DMS114 treated with DMSO at 0.1 percent for 48 hours (cell line): ENCODE data around the gene KHNYN.
"Not testable (repeated sequence)": the region's sequence is repeated elsewhere in the genome, so short reads cannot be mapped to it uniquely, and the experiment has no call there.

Experiments used
- DNase-seq: peaks from one replicate; lab custom pipeline; 2025; ENCODE audit not compliant: unreplicated experiment; lab: John Stamatoyannopoulos, UW

The KHNYN gene

GRCh38 chr14:24429395-24430142 is at the start of gene KHNYN, which contains the start of gene CBLN3:
TSS of gene KHNYN (plus strand) at chr14:24429954. CDS start at chr14:24430731, 777 bp downstream.
TSS of gene CBLN3 (minus strand) at chr14:24429668. CDS start at chr14:24429054, 614 bp downstream.
- DNase-seq = peak; percentile 65

DNA sequence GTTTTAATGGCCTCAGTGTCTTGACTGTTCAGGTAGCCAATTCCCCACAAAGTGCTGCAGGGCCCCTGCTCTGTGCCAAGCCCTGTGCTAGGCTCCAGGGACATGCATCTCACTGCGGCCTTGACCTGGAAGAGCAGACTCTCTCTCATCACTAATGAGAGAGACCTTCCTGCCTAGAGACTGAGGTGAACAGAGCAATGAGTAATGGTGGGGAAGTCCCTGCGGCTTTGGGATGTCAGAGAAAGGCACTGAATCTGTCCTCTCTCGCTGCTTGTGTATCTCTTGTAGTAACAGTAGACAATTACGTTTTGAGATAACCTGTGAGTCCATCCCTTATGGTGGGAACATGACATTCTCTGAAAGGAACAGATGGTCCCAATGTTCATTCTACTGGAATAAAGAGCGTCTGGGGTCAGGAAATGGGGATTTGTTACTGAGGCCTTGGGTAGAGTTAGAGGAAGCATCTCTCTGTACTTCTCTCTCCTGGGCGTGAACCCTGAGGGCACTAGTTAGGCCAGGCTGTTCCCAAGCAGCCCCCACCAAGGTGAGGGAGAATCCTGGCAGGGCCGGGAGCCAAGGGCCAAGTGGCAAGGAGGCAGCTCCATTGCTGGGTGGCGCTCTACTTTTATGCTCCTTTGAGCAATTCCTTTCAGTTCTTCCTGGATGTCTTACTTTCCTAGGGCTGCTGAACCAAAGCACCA is 48.2 kb upstream of the KHNYN start:
- no peak for DNase-seq

- no peak for DNase-seq
Measured at GRCh38 chr14:24382064-24382371, 47.7 kb upstream of the KHNYN start.

DNA sequence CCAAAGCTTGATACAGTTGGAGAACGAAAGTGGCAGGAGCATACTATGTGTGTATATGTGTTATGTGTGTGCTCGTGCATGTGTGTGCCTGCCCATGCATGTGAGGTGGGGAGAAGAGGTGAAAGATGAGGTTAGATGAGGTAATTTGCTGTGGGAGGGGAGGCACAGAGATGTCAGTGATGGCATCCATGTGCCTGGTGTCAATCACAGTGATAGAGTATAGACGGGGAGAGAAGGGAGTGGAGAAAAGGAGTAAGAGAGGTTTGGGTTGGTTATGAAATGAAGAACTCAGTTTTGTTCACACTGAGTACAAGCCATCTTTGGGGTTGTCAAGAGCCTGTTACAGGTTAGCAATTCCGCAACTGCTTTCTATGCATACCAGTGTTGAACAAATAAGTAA is 45.6 kb upstream of the KHNYN start:
- no peak for DNase-seq

DNA sequence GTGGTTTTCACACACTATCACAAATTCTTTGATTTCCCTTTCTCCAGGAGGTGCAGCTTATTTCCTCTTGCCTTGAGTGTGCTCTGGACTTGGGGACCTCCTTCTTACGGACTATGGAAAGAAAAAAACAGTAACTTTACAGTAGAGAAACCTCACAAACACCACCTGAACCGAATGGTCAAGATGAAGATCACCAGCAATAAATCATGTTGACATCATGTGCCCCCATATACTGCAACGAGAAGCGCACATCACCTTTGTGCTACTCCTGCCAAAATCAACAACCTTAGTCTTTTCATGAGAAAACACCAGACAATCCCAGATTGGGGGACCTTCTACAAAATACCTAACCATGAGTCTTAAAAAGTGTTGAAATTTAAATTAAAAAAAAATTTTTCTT is 44.2 kb upstream of the KHNYN start:
- DNase-seq = no peak

- no peak for DNase-seq
Measured at GRCh38 chr14:24387009-24387345, 42.8 kb upstream of the KHNYN start.

- DNase-seq = not testable (repeated sequence)
Measured at GRCh38 chr14:24387579-24387978, 42.2 kb upstream of the KHNYN start.

DNA sequence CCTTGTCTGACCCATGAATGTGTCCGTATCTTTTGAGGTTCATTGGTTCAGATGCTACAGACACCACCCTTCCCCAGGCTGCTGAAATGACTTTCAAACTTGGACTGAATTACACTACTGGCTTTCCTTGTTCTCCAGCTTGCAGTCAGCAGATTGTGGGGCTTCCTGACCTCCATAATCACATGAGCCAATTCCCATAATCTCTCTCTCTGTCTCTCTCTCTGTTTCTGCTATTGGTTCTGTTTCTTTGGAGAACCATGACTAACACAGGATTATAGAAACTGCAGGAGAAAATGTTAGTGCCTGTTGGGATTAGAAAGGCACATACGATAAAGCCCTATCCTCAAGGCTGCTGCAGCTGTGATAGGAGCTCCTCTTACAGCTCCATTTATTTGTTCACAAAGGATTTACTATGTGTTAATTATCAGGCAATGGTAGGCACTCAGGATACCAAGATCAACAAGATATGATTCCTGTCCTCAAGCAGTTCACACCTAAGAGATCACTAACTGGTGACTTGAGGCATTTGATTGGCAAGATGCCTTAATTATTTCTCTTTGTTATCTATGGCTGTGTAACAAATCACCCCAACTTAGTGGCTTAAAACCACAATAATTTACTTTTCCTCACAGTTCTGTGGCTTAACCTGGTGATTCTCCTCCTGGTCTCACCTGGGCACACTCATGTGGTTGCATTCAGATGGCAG is 41.1 kb upstream of the KHNYN start:
- DNase-seq = no peak

DNA sequence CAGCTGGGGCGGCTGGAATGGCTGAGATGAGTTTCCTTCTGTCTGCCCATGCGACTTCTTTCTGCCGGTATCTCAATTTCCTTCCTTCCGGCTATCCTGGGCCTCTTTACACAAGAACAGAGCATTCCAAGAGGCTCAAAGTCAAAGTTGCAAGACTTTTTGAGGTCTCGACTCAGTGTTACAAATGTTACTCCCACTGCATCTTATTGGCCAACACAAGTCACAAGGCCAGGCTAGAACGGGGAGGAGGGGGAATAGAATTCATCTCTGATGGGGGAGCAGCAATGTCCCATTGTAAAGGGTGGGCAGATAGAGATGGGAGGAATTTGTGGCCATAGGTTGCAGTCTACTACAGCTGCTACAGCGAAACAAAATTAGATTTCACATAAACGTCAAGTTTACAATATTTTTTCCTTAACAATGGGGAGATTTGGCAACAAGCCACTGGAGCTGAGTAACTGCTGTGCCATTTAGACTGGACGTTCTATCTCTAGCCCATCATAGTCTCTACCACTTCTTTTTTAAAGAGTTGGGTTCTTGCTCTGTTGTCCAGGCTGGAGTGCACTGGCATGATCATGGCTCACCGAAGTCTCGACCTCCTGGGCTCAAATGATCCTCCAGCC is 40.4 kb upstream of the KHNYN start:
- DNase-seq = no peak

DNA sequence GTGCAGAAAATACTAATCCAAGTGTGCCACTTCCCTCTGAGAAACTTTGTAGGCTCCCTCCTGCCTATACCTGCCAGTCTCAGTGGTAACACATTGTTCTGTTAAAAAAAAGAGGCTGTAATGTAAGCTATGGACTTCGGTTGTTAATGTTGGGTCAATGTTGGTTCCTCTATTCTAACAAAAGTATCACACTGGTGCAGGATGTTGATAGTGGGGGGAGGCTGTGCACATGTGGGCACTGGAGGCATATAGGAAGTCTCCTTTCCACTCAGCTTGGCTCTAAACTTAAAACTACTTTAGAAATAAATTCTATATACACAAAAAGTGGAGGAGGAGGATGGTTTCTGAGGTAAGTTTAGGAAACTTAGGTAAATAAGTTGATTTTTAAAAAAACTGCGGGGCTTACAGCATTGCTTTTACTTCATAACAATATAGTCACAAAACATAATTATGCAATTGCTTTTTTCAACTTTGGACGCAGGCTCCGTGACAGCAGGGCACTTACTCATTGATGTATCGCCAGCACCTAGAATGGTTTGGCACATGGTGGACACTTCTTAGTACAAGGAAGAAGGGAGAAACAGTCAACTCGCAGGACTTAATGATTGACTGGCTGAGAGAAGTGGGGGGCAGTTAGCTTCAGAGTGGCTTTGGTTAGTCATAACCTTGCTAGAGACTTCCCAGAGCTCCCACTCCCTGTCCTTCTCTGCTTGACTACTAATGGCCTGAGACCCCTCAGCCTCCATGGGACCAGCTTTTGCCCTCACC is 38.9 kb upstream of the KHNYN start:
- DNase-seq = no peak

DNA sequence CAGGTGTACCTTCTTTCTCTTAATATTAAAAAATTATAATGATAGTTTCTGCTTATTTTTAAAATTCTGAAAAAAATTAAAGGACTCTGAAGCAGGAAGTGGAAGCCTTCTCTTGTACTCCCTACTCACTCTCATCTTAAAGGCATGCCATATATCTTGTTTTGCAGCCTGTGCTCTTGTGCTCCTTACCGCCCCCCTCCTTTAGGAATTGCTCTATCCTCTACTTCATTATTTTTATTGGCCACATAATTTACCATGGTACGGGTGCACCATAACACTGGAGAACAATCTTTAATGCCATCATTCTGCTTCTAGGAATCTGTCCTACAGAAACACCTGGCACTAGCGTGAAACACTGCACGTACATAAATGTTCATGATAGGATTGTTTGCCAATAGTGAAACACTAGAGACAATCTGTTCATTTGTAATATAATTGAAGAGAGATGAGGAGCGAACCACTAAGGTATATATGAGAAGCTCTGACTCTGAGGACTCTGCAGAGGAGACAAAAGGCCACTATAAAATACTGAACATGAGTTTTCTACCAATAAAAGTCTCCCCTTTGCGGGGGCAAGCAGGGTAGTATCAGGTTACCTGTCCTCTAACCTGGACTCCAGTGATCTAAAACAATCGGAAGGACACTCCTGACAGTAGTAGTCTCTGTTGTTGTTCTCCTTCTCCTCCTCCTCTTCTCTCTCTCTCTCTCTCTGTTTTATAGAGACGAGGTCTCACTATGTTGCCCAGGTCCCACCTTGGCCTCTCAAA is 37.2 kb upstream of the KHNYN start:
- no peak for DNase-seq

DNA sequence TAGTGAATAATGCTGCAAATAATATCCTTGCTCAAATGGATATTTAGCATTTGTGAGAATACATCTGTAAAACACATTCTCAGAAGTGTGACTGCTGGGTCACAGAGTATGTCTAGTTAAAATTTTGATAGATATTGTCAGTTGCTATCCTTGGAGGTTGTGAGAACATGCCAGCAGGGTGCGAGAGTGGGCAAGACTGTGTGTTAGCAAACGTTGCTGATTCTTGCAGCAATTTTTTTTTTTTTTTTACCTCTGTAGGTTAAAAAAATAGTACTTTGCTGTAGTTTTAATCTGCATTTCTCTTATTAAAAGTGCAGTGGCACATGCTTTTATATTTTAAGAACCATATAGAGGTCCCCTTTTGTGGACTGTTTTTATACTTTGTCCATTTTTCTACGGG is 35.5 kb upstream of the KHNYN start:
- peak; percentile 6 for DNase-seq

- DNase-seq = no peak
Measured at GRCh38 chr14:24395609-24396582, 33.9 kb upstream of the KHNYN start.

DNA sequence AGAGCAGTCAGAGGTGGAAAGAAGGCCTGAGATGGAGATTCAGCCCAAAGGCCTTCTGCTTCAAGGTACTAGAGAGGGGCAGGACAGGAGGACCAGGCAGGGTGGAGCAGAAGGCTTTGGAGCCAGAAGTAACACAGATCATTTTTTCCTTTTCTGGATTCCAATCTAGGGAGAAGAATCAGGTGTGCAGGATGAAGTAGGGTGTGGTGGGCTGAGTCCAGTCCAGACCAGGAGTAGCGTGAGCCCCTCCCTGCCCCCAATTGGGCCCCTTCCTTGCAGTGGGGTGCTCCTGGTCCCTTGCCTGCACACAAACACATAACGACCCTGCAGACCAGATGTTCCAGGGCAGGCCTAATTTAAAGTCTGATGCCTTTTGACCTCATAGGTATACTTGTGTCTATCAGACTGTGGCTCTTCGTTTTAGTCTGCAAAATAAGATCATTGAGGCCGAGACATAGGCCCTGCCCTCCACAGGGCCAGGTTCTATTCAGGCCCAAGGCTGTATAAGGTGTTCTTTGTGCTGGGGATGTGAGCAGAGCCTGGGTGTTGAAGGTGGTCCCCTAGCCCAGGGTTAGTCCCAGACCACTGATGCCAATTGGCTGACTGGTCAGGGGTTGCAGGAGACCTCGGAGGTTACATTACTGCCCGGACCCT is 32.0 kb upstream of the KHNYN start:
- DNase-seq = no peak

- no peak for DNase-seq
Measured at GRCh38 chr14:24398293-24398652, 31.5 kb upstream of the KHNYN start.

DNA sequence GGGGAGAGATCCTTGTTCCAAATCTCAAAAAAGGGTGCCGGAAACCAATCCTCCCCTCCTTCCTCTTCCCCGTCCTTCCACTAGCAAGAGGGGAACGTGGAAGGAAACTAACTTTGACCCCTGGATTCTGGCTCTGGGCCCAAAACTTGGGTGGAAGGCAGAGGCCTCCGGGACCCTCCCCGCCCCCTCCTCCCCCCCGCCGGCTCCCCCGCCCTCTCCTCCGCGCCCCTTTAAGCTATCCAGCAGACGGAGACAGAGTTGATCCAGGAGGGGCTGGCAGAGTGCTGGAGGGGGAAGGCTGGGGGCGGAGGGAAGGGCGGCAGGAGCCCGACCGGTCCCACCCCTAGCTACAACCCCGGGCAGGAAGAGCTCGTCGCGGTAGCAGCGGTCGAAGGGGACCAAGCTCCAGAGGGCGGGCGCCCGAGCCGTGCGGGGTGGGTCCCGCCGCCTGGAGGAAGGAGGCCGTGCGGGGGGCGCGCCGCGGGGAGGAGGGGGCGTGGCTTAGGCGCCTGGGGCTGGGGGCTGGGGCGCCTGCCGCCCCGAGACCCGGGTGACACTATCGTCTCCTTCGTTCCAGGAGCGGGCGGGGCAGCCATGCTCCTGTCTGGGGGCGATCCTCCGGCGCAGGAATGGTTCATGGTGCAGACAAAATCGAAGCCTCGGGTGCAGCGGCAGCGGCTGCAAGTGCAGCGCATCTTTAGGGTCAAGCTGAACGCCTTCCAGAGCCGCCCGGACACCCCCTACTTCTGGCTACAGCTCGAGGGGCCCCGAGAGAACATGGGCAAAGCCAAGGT is 30.9 kb upstream of the KHNYN start, which contains the start of gene NYNRIN:
NYNRIN (plus strand) TSS at position 351 of the 794 bp plus-strand sequence; CDS start at position 595, 244 bp downstream.
- no peak for DNase-seq

GRCh38 chr14:24399447-24399822 is 30.3 kb upstream of the KHNYN start:
- no peak for DNase-seq
